H9 (cell line): ENCODE measurements around the gene DYRK3. TPM values are rescaled to one million over a fixed set of nuclear protein-coding genes. Genes with fewer than 3 reads are reported as not detected.

ENCODE experiments used
- DNase-seq: peaks from one replicate; pipeline ENCODE4 v3.0.0-alpha.2; 2017
- H2AFZ ChIP-seq: one replicate; pipeline ENCODE4 v1.6.1; 2013; ENCODE audit warnings: mild to moderate bottlenecking, low read length, control low read depth, moderate library complexity
- H2AK5ac ChIP-seq: 2 replicates; pipeline ENCODE4 v1.6.1; 2013; ENCODE audit warnings: low read length, control low read depth, mixed read lengths; ENCODE audit not compliant: insufficient read length
- H2BK120ac ChIP-seq: one replicate; pipeline ENCODE4 v1.6.1; 2013; ENCODE audit warnings: low read depth, mild to moderate bottlenecking, low read length, control low read depth, inconsistent platforms; ENCODE audit not compliant: poor library complexity, severe bottlenecking
- H2BK12ac ChIP-seq: 2 replicates; pipeline ENCODE4 v1.6.1; 2013; ENCODE audit warnings: low read length, control low read depth, mixed read lengths, low read depth; ENCODE audit not compliant: insufficient read length
- H2BK15ac ChIP-seq: 2 replicates; pipeline ENCODE4 v1.6.1; 2013; ENCODE audit warnings: low read depth, low read length, control low read depth
- H2BK20ac ChIP-seq: one replicate; pipeline ENCODE4 v1.6.1; 2013; ENCODE audit warnings: low read depth, mild to moderate bottlenecking, low read length, control low read depth, inconsistent platforms; ENCODE audit not compliant: poor library complexity, severe bottlenecking
- H2BK5ac ChIP-seq: 2 replicates; pipeline ENCODE4 v1.6.1; 2013; ENCODE audit warnings: low read length, control low read depth, mixed read lengths; ENCODE audit not compliant: insufficient read length
- H3K14ac ChIP-seq: 2 replicates; pipeline ENCODE4 v1.6.1; 2013; ENCODE audit warnings: low read length, control low read depth; ENCODE audit not compliant: insufficient read depth
- H3K18ac ChIP-seq: 2 replicates; pipeline ENCODE4 v1.6.1; 2013; ENCODE audit warnings: low read depth, mild to moderate bottlenecking, mixed read lengths, low read length, control low read depth; ENCODE audit not compliant: insufficient read length
- H3K23ac ChIP-seq: 2 replicates; pipeline ENCODE4 v1.6.1; 2013; ENCODE audit warnings: low read length, control low read depth, mixed read lengths, low read depth; ENCODE audit not compliant: insufficient read length
- H3K23me2 ChIP-seq: 2 replicates; pipeline ENCODE4 v1.6.1; 2013; ENCODE audit warnings: low read depth, mild to moderate bottlenecking, mixed read lengths, low read length, control low read depth; ENCODE audit not compliant: insufficient read length, poor library complexity, severe bottlenecking
- H3K27ac ChIP-seq: 2 replicates; pipeline ENCODE4 v1.5.1; 2013; ENCODE audit warnings: low read length, control low read depth, mixed read lengths, low read depth; ENCODE audit not compliant: insufficient read length
- H3K27me3 ChIP-seq: 2 replicates; pipeline ENCODE4 v1.6.1; 2013; ENCODE audit warnings: low read length, control low read depth, inconsistent platforms; ENCODE audit not compliant: insufficient read depth
- H3K4ac ChIP-seq: 2 replicates; pipeline ENCODE4 v1.6.1; 2013; ENCODE audit warnings: low read depth, mild to moderate bottlenecking, control low read depth, inconsistent platforms, low read length, moderate library complexity
- H3K4me1 ChIP-seq: 2 replicates; pipeline ENCODE4 v1.6.1; 2013; ENCODE audit warnings: low read length, control low read depth, inconsistent platforms; ENCODE audit not compliant: insufficient read depth
- H3K4me2 ChIP-seq: 2 replicates; pipeline ENCODE4 v1.6.1; 2013; ENCODE audit warnings: low read length, control low read depth, mixed read lengths; ENCODE audit not compliant: insufficient read length, insufficient read depth
- H3K56ac ChIP-seq: 2 replicates; pipeline ENCODE4 v1.6.1; 2013; ENCODE audit warnings: low read depth, mild to moderate bottlenecking, mixed read lengths, low read length, control low read depth; ENCODE audit not compliant: insufficient read length
- H3K79me1 ChIP-seq: 2 replicates; pipeline ENCODE4 v1.6.1; 2013; ENCODE audit warnings: low read depth, mild to moderate bottlenecking, moderate library complexity, low read length, control low read depth, inconsistent platforms; ENCODE audit not compliant: insufficient read depth, poor library complexity, severe bottlenecking
- H3K79me2 ChIP-seq: 2 replicates; pipeline ENCODE4 v1.6.1; 2013; ENCODE audit warnings: low read length, control low read depth, inconsistent platforms; ENCODE audit not compliant: insufficient read depth
- H3K9ac ChIP-seq: 2 replicates; pipeline ENCODE4 v1.6.1; 2013; ENCODE audit warnings: low read length, control low read depth, mixed read lengths; ENCODE audit not compliant: insufficient read length; ENCODE audit errors: extremely low read depth
- H3K9me3 ChIP-seq: one replicate; pipeline ENCODE4 v1.6.1; 2013; ENCODE audit warnings: low read depth, low read length, inconsistent platforms; ENCODE audit not compliant: control insufficient read depth
- H3T11ph ChIP-seq: one replicate; pipeline ENCODE4 v1.6.1; 2013; ENCODE audit warnings: mild to moderate bottlenecking, low read length, control low read depth, inconsistent platforms
- H4K20me1 ChIP-seq: one replicate; pipeline ENCODE4 v1.6.1; 2013; ENCODE audit not compliant: control insufficient read depth, insufficient read length, insufficient read depth
- H4K5ac ChIP-seq: 2 replicates; pipeline ENCODE4 v1.6.1; 2013; ENCODE audit warnings: low read depth, mild to moderate bottlenecking, mixed read lengths, low read length, control low read depth; ENCODE audit not compliant: insufficient read length
- H4K8ac ChIP-seq: replicated peaks from 2 replicates; pipeline ENCODE4 v1.6.1; 2013; ENCODE audit warnings: low read length, control low read depth, mixed read lengths, low read depth; ENCODE audit not compliant: insufficient read length
- H4K91ac ChIP-seq: 2 replicates; pipeline ENCODE4 v1.6.1; 2013; ENCODE audit warnings: low read depth, mild to moderate bottlenecking, moderate library complexity, mixed read lengths, low read length, control low read depth; ENCODE audit not compliant: insufficient read length
- H3K27ac Mint-ChIP-seq, 3 experiments: 2 replicates in 2 of 3; 3 replicates in 1 of 3; pipeline ENCODE4 v1.8.0; 2020 to 2021; ENCODE audit warnings: mixed read lengths in 3 of 3, mild to moderate bottlenecking in 1 of 3, moderate library complexity in 1 of 3
- H3K27me3 Mint-ChIP-seq: 2 replicates; pipeline ENCODE4 v1.8.0; 2021; ENCODE audit warnings: low read depth, mild to moderate bottlenecking, moderate library complexity, mixed read lengths
- H3K36me3 Mint-ChIP-seq, 3 experiments: 2 replicates in 2 of 3; 3 replicates in 1 of 3; pipeline ENCODE4 v1.8.0; 2020 to 2021; ENCODE audit warnings: low read depth in 3 of 3, mixed read lengths in 3 of 3; ENCODE audit not compliant: insufficient read depth in 1 of 3
- H3K4me1 Mint-ChIP-seq, 2 experiments: 2 replicates each; pipeline ENCODE4 v1.8.0; 2020; ENCODE audit warnings: mixed read lengths in 2 of 2
- H3K4me3 Mint-ChIP-seq, 2 experiments: 2 replicates in 1 of 2; 3 replicates in 1 of 2; pipeline ENCODE4 v1.8.0; 2020 to 2021; ENCODE audit warnings: mild to moderate bottlenecking in 2 of 2, mixed read lengths in 2 of 2, moderate library complexity in 1 of 2
- H3K9me3 Mint-ChIP-seq, 2 experiments: 2 replicates in 1 of 2; 3 replicates in 1 of 2; pipeline ENCODE4 v1.8.0; 2020; ENCODE audit warnings: mild to moderate bottlenecking in 2 of 2, mixed read lengths in 2 of 2, moderate library complexity in 1 of 2
- WGBS: extraction: QIAGEN DNeasy Blood & Tissue Kit; methylation state at CpG from one replicate; pipeline ENCODE4 v1.1.7; 2013; ENCODE audit warnings: missing lambda C conversion rate, low lambda C conversion rate, mixed read lengths; ENCODE audit not compliant: insufficient read length; ENCODE audit errors: extremely low coverage; 5-methylcytosine and 5-hydroxymethylcytosine counted together
- total RNA-seq: library from RNA; stranded (reverse); gene quantifications from 2 replicates; pipeline ENCODE4 v1.2.1, GENCODE V29; 2021
- TF ChIP-seq, protein P1 (sequence below): fragments of 200-600 bp; sonication (generic); conservative IDR thresholded peaks from 3 replicates; pipeline ENCODE4 v1.8.0; 2021; ENCODE audit warnings: antibody characterized with exemption, mild to moderate bottlenecking

The DYRK3 gene
- total RNA-seq, 1 experiment from 2014 or later: 4.7 TPM

GRCh38 chr1:206587904-206588303 lies 47.4 kb upstream of the DYRK3 start:
- Histone ChIP-seq H2BK15ac (no peak overlapping the region), H3T11ph (no peak overlapping the region), H3K79me2 (no peaks in the 10 kb centered on the region), H4K91ac (no peak overlapping the region), H2AK5ac (no peak overlapping the region), H2BK5ac (no peak overlapping the region), H3K14ac (no peak overlapping the region), H3K4me1 (no peaks in the 10 kb centered on the region), H2AFZ (no peak overlapping the region), H3K4me2 (no peak overlapping the region), H4K20me1 (no peaks in the 10 kb centered on the region), H3K9ac (no peak overlapping the region), H4K8ac (no peak overlapping the region), H3K79me1 (no peaks in the 10 kb centered on the region), H3K27me3 (no peaks in the 10 kb centered on the region), H2BK12ac (no peak overlapping the region), H3K9me3 (no peaks in the 10 kb centered on the region), H3K23ac (no peak overlapping the region), H2BK120ac (peak overlapping the region; percentile 30), H3K56ac (no peak overlapping the region), H3K4ac (no peak overlapping the region), H3K27ac (no peak overlapping the region), H4K5ac (no peak overlapping the region), H2BK20ac (no peak overlapping the region), H3K23me2 (no peaks in the 10 kb centered on the region), H3K18ac (no peak overlapping the region)
- TF ChIP-seq, protein P1, sequence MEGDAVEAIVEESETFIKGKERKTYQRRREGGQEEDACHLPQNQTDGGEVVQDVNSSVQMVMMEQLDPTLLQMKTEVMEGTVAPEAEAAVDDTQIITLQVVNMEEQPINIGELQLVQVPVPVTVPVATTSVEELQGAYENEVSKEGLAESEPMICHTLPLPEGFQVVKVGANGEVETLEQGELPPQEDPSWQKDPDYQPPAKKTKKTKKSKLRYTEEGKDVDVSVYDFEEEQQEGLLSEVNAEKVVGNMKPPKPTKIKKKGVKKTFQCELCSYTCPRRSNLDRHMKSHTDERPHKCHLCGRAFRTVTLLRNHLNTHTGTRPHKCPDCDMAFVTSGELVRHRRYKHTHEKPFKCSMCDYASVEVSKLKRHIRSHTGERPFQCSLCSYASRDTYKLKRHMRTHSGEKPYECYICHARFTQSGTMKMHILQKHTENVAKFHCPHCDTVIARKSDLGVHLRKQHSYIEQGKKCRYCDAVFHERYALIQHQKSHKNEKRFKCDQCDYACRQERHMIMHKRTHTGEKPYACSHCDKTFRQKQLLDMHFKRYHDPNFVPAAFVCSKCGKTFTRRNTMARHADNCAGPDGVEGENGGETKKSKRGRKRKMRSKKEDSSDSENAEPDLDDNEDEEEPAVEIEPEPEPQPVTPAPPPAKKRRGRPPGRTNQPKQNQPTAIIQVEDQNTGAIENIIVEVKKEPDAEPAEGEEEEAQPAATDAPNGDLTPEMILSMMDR: no peak
- Mint-ChIP-seq H3K9me3 (no peaks in the 10 kb centered on the region), H3K36me3 (peaks cover 5 to 11% (median 11%) of the 10 kb centered on the region in 3 experiments; a peak in 6 of 7 replicates), H3K27me3 (peaks cover 3% of the 10 kb centered on the region; the same call in 1 of the 2 replicates), H3K4me1 (peaks cover 5 to 7% of the 10 kb centered on the region in 2 experiments), H3K27ac (peak overlapping the region in 2 of 3 experiments; percentile 25 to 76; a peak in 2 of 7 replicates), H3K4me3 (no peak overlapping the region)
- no peak for DNase-seq
- WGBS: no CpG with 5 or more reads among the region's 14 CpGs
